GM18951 (cell line): ENCODE data around the gene DOK6.

Source experiments
- POLR2A ChIP-seq: IDR thresholded peaks from 4 replicates; pipeline ENCODE4 v1.6.1; 2011; ENCODE audit warnings: mild to moderate bottlenecking; ENCODE audit not compliant: insufficient read length, insufficient read depth; ENCODE audit errors: extremely low read depth
- in situ Hi-C: fragments of 300-500 bp; cut with MboI; formaldehyde crosslinking; loops from one replicate; pipeline ENCODE4 v1.12.0; 2022; ENCODE audit warnings: low sequenced_read_pairs, mixed read lengths, inconsistent platforms; ENCODE audit not compliant: unreplicated experiment

DOK6 gene

GRCh38 chr18:69487488-69488394, 87.1 kb downstream of the DOK6 start:
- no peak for TF ChIP-seq POLR2A
- in situ Hi-C loops = no loop called here

- TF ChIP-seq POLR2A = no peak
- in situ Hi-C loops = no loop called here
These were observed 89.4 kb downstream of the DOK6 start for GRCh38 chr18:69490072-69490471.

- no peak for TF ChIP-seq POLR2A
- in situ Hi-C loops = no loop called here
These were observed 90.1 kb downstream of the DOK6 start for GRCh38 chr18:69490813-69491212.

- no peak for TF ChIP-seq POLR2A
- in situ Hi-C loops = no loop called here
These were observed 90.9 kb downstream of the DOK6 start for GRCh38 chr18:69491576-69491975.

- in situ Hi-C loops = no loop called here
- TF ChIP-seq POLR2A = no peak
These were observed 92.2 kb downstream of the DOK6 start for GRCh38 chr18:69492861-69493260.

- no peak for TF ChIP-seq POLR2A
- in situ Hi-C loops = no loop called here
These were observed 94.2 kb downstream of the DOK6 start for GRCh38 chr18:69494841-69495240.

GRCh38 chr18:69495338-69495737, 94.7 kb downstream of the DOK6 start:
- no peak for TF ChIP-seq POLR2A
- in situ Hi-C loops = no loop called here

- no peak for TF ChIP-seq POLR2A
- in situ Hi-C loops = no loop called here
These were observed 95.3 kb downstream of the DOK6 start for GRCh38 chr18:69495841-69496533.

- TF ChIP-seq POLR2A = no peak
- in situ Hi-C loops = no loop called here
These were observed 118.3 kb downstream of the DOK6 start for GRCh38 chr18:69518989-69519388.

- TF ChIP-seq POLR2A = no peak
- in situ Hi-C loops = no loop called here
These were observed 122.9 kb downstream of the DOK6 start for GRCh38 chr18:69523582-69523981.

- no peak for TF ChIP-seq POLR2A
- in situ Hi-C loops = no loop called here
These were observed 127.7 kb downstream of the DOK6 start for GRCh38 chr18:69528435-69528834.

- no peak for TF ChIP-seq POLR2A
- in situ Hi-C loops = no loop called here
These were observed 128.5 kb downstream of the DOK6 start for GRCh38 chr18:69529151-69529550.

- in situ Hi-C loops = no loop called here
These were observed 131.3 kb downstream of the DOK6 start for GRCh38 chr18:69531973-69532372.

GRCh38 chr18:69537183-69537582, 136.5 kb downstream of the DOK6 start:
- in situ Hi-C loops = no loop called here
- no peak for TF ChIP-seq POLR2A

More at GRCh38 chr18:69531973-69532372, 131.3 kb downstream of the DOK6 start:
- no peak for TF ChIP-seq POLR2A
